SK-N-MC (cell line): ENCODE measurements around the gene MSH5.

Experiments
- EZH2 ChIP-seq: fragments of 200-600 bp; sonication (generic); IDR thresholded peaks from one replicate; pipeline ENCODE4 v1.6.1; 2017; ENCODE audit warnings: antibody characterized with exemption
- POLR2AphosphoS5 ChIP-seq: IDR thresholded peaks from 2 replicates; pipeline ENCODE4 v1.6.1; 2012; ENCODE audit warnings: mild to moderate bottlenecking, low read depth, low read length, borderline replicate concordance

DNA sequence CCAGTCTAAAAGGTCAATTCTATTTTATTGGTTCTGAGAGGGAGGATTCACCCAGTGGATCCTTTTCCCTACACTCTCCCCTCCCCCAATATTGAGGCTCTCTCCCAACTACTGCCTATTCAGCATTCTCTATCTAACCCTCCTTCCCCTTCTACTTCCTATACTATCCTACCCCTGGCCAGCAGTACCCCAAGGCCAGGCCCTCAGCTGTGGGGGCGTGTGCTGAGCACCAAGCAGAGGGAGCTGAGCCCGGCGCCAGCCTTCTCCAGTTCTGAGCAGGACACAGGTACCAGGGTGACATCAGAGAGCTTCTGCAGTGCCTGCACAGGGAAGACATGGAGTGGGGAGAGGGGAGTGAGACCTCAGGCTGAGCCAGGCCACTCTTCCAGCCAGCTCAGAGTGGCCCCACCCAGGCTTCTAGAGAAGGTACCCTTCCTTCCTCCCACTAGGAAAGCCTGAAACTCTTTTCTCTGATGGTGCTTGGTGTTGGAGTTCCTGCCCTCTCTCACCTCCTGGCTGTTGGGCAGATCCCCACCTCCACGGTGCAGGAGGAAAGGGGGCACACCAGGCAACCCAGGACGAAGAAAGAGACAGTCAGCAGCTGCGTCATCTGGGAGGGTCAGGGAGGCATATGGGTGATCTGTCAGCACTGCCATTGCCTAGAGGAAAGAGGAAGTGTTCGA, 12.6 kb upstream of the MSH5 start:
- TF ChIP-seq POLR2AphosphoS5 (no peak), EZH2 (no peak)
